ENCODE data around the gene PRR20C.
"Not testable (repeated sequence)": the region's sequence is repeated elsewhere in the genome, so short reads cannot be mapped to it uniquely, and the experiment has no call there.

The PRR20C gene

DNA sequence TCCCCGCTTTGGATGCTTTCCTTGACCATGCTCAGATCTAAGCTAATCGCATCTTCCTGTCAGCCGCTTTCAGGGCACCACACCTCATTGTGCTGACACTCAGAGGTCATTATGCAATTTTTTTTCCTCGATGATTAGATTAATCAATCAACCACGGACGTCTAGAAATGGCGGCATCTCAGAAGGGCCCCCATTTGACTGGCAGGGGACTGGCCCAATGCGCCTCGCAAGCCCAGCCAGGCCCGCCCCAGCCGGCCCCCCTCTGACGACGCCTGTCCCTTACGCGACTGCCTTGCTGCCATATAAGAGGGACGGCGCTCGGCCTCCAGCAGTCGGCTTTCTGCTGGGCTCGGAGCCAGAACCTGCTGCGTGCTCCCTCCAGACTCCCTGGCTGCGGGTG lies at the start of gene PRR20C:
PRR20C (plus strand) TSS at position 301 of the 400 bp plus-strand sequence. CDS start 387 bp downstream, outside the sequence.
- not testable (repeated sequence) for DNase-seq (ENCODE audit: low read depth in 2 of 2)

DNA sequence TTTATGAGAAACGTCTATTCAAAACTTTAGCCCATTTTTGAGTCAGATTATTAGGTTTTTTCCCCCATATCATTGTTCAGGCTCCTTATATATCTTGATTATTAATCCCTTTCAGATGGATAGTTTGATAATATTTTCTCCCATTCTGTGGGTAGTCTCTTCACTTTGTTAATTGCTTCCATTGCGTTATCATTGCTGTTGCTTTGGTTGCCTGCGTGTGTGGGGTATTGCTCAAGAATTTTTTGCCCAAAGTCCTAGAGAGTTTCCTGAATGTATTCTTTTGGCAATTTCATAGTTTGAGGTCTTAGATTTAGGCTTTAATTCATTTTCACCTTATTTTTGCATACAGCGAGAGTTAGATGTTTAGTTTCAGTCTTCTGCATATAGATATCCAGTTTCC lies 38.9 kb upstream of the PRR20C start:
- no peak for DNase-seq (ENCODE audit: low read depth in 2 of 2)

- no peak for DNase-seq (ENCODE audit: low read depth in 2 of 2)
Observed at GRCh38 chr13:57123681-57124080, 30.2 kb upstream of the PRR20C start.

DNA sequence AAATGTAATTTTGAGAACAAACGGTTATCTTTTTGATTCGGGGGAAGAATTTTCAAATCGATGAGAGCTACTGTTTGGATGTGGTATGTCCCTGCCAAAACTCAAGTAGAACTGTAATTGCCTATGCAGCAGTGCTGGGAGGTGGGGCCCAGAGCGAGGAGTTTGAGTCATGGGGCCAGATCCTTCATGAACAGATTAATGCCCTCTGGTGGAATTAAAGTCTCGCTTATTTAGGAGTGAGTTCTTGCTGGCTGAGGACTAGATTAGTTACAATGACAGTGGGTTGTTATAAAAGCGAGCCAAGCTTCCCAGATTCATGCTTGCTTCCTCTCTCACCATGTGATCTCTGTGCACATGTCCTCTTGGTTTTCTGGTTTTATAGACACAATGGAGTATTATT lies 25.0 kb upstream of the PRR20C start:
- DNase-seq (ENCODE audit: low read depth in 2 of 2), result no peak

GRCh38 chr13:57136093-57136492 lies 17.8 kb upstream of the PRR20C start:
- DNase-seq (ENCODE audit: low read depth in 2 of 2), result no peak

DNA sequence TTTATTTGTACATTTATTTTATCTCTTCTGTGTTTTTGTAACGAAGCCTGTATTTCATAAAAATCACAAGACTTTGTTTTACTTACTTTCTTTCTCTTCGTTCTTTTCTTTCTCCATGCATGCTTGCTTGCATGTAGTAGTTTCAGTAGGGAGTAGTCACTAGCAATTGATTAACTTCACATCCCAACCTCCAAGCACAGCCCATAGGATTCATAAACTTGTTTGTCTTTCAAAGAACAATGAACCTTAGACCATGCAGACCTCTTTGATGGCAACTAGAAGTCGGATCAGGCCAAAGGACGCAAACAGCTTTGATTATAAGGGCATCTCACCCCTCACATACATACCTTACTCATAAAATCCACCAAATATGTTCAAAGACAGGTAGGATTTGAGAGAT lies 16.3 kb upstream of the PRR20C start:
- DNase-seq (ENCODE audit: low read depth in 2 of 2), result no peak

DNA sequence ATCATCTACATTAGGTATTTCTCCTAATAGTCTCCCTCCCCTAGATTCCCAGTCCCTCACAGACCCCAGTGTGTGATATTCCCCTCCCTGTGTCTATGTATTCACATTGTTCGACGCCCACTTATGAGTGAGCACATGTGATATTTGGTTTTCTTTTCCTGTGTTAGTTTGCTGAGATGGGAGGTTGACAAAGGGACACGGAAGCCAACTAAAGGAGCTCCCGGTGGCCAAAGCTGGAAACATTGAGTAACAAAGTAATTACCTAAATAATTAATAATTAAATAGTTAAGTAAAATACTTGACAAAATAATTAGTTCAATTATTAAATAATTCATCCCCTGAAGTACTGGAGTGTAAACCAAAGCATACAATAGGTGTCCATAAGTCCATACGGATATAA lies 14.9 kb upstream of the PRR20C start:
- DNase-seq (ENCODE audit: low read depth in 2 of 2), result no peak

GRCh38 chr13:57139781-57140180 lies 14.1 kb upstream of the PRR20C start:
- DNase-seq (ENCODE audit: low read depth in 2 of 2), result not testable (repeated sequence)

GRCh38 chr13:57140235-57140968 lies 13.5 kb upstream of the PRR20C start, which contains the start of gene PRR20A:
Gene PRR20A, plus strand, starts transcription at chr13:57140918. Its CDS starts 387 bp downstream, at chr13:57141305.
- DNase-seq (ENCODE audit: low read depth in 2 of 2), result not testable (repeated sequence)

DNA sequence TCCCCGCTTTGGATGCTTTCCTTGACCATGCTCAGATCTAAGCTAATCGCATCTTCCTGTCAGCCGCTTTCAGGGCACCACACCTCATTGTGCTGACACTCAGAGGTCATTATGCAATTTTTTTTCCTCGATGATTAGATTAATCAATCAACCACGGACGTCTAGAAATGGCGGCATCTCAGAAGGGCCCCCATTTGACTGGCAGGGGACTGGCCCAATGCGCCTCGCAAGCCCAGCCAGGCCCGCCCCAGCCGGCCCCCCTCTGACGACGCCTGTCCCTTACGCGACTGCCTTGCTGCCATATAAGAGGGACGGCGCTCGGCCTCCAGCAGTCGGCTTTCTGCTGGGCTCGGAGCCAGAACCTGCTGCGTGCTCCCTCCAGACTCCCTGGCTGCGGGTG lies 6.7 kb upstream of the PRR20C start, which contains the start of gene PRR20B:
PRR20B (plus strand) TSS at position 301 of the 400 bp plus-strand sequence. CDS start 387 bp downstream, outside the sequence.
- not testable (repeated sequence) for DNase-seq (ENCODE audit: low read depth in 2 of 2)

DNA sequence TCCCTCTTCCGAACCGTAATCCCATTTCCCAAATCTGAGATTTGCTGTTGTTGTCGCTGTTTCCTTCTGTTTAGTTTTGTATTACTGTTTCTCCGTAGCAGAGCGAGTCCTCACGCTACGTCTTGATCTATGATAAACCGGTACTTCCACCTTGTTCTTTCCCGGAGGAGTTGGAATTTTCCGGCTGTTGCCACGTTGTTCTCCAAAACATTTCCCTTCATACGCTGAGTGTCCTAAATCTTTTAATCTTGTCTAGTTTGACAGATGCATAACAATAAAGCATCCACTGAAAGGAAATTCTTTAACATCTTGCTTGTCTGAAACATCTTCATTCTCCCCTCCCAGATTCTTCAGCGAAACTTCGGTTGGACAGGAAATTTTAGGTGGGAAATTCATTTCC lies 5.8 kb upstream of the PRR20C start:
- DNase-seq (ENCODE audit: low read depth in 2 of 2), result not testable (repeated sequence)

DNA sequence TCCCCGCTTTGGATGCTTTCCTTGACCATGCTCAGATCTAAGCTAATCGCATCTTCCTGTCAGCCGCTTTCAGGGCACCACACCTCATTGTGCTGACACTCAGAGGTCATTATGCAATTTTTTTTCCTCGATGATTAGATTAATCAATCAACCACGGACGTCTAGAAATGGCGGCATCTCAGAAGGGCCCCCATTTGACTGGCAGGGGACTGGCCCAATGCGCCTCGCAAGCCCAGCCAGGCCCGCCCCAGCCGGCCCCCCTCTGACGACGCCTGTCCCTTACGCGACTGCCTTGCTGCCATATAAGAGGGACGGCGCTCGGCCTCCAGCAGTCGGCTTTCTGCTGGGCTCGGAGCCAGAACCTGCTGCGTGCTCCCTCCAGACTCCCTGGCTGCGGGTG lies 6.5 kb downstream of the PRR20C start, which contains the start of gene PRR20D:
PRR20D (plus strand) TSS at position 301 of the 400 bp plus-strand sequence. CDS start 387 bp downstream, outside the sequence.
- DNase-seq (ENCODE audit: low read depth in 2 of 2), result not testable (repeated sequence)

DNA sequence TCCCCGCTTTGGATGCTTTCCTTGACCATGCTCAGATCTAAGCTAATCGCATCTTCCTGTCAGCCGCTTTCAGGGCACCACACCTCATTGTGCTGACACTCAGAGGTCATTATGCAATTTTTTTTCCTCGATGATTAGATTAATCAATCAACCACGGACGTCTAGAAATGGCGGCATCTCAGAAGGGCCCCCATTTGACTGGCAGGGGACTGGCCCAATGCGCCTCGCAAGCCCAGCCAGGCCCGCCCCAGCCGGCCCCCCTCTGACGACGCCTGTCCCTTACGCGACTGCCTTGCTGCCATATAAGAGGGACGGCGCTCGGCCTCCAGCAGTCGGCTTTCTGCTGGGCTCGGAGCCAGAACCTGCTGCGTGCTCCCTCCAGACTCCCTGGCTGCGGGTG lies 13.0 kb downstream of the PRR20C start, which contains the start of gene PRR20E:
PRR20E (plus strand) TSS at position 301 of the 400 bp plus-strand sequence. CDS start 387 bp downstream, outside the sequence.
- DNase-seq (ENCODE audit: low read depth in 2 of 2), result not testable (repeated sequence)

- DNase-seq (ENCODE audit: low read depth in 2 of 2), result no peak
Observed at GRCh38 chr13:57191667-57192066, 37.8 kb downstream of the PRR20C start.

Measured in stimulated activated CD8-positive, alpha-beta memory T cell treated with anti-CD3 and anti-CD28 coated beads, Interleukin-15, amount 100 ng/mL, for 4 hours (primary cell).